ENCODE data around the gene MMP20. TPM values are rescaled to one million over a fixed set of nuclear protein-coding genes. Genes with fewer than 3 reads are reported as not detected.

Gene MMP20
- total and polyA plus RNA-seq, 2 of the 13 experiments (the other 11 are each of a cell fraction or from before 2014, with no cell fraction given): 0.05 TPM; not detected in 1

GRCh38 chr11:102615894-102616432 is 9.2 kb downstream of the MMP20 start (continued):
- TF ChIP-seq ZNF362 (CRISPR knock-in tag; IDR thresholded peaks at IDR 0.05; ENCODE audit: borderline replicate concordance): no peak
- peak; percentile 46; the same call in 1 of the 2 replicates for TF ChIP-seq ZNF572 (CRISPR knock-in tag; IDR thresholded peaks at IDR 0.05)
- no peak for TF ChIP-seq FOXA1 (IDR thresholded peaks at IDR 0.05)
- no peak for TF ChIP-seq FOXA1 (CRISPR knock-in tag; IDR thresholded peaks at IDR 0.05)
- TF ChIP-seq SP2 (CRISPR knock-in tag; IDR thresholded peaks at IDR 0.05): no peak
- no peak for TF ChIP-seq ZNF562 (CRISPR knock-in tag; IDR thresholded peaks at IDR 0.05; ENCODE audit: borderline replicate concordance)
- no peak for TF ChIP-seq IKZF5 (CRISPR knock-in tag; IDR thresholded peaks at IDR 0.05)
- no peak for TF ChIP-seq ZBTB7B (CRISPR knock-in tag; IDR thresholded peaks at IDR 0.05)
- no peak for TF ChIP-seq RFX3 (CRISPR knock-in tag; IDR thresholded peaks at IDR 0.05)
- no peak for TF ChIP-seq IRF2 (CRISPR knock-in tag; IDR thresholded peaks at IDR 0.05)
- no peak for TF ChIP-seq ELF3 (CRISPR knock-in tag; IDR thresholded peaks at IDR 0.05)
- TF ChIP-seq ZBTB2 (CRISPR knock-in tag; IDR thresholded peaks at IDR 0.05; ENCODE audit: low read depth): no peak
- TF ChIP-seq REPIN1 (CRISPR knock-in tag; IDR thresholded peaks at IDR 0.05; ENCODE audit: borderline replicate concordance, low read depth): peak; percentile 18; the same call in 1 of the 2 replicates
- 0 out of 2 replicates have a peak, but pooled peaks have one; percentile 7 for TF ChIP-seq HNF1B (CRISPR knock-in tag; IDR thresholded peaks at IDR 0.05)
- no peak for TF ChIP-seq RBM39 (IDR thresholded peaks at IDR 0.05; ENCODE audit: low read depth, low read length, poor library complexity, severe bottlenecking)
- TF ChIP-seq ZNF207 (IDR thresholded peaks at IDR 0.05; ENCODE audit: borderline replicate concordance): no peak
- TF ChIP-seq MYC (CRISPR knock-in tag; IDR thresholded peaks at IDR 0.05; ENCODE audit: borderline replicate concordance): no peak
- TF ChIP-seq ZNF337 (CRISPR knock-in tag; IDR thresholded peaks at IDR 0.05; ENCODE audit: borderline replicate concordance, low read depth): no peak
- no peak for TF ChIP-seq FOXO1 (CRISPR knock-in tag; IDR thresholded peaks at IDR 0.05)
- no peak for TF ChIP-seq RARA (CRISPR knock-in tag; IDR thresholded peaks at IDR 0.05)
- TF ChIP-seq ZNF513 (CRISPR knock-in tag; conservative IDR thresholded peaks at IDR 0.05): no peak
- TF ChIP-seq ZNF768 (CRISPR knock-in tag; IDR thresholded peaks at IDR 0.05): no peak
- TF ChIP-seq SNRNP70 (IDR thresholded peaks at IDR 0.05; ENCODE audit: low read depth, low read length): no peak
- TF ChIP-seq ELF4 (CRISPR knock-in tag; IDR thresholded peaks at IDR 0.05; ENCODE audit: borderline replicate concordance): no peak
- no peak for TF ChIP-seq ZNF776 (CRISPR knock-in tag; IDR thresholded peaks at IDR 0.05)
- TF ChIP-seq ZNF577 (CRISPR knock-in tag; IDR thresholded peaks at IDR 0.05; ENCODE audit: borderline replicate concordance, low read depth): no peak

All from HepG2 (cell line).